Ovary (tissue), 3 donors: ENCODE results near the gene B3GALNT1.

Experiments used
- CTCF ChIP-seq, 3 donors: fragments of 450-650 bp in 2 of 3; fragments of 200-600 bp in 1 of 3; IDR thresholded peaks; one replicate each; pipeline versions ENCODE4 v1.5.1 to v1.8.0; 2016 to 2022; ENCODE audit warnings: antibody characterized with exemption in 3 of 3, mild to moderate bottlenecking in 1 of 3
- POLR2A ChIP-seq: fragments of 450-650 bp; IDR thresholded peaks from one replicate; pipeline ENCODE4 v1.6.1; 2017; ENCODE audit warnings: antibody characterized with exemption, mild to moderate bottlenecking, moderate library complexity
- donor health status: DM: no; HTN: no; CAD: no.

- TF ChIP-seq CTCF (IDR thresholded peaks at IDR 0.05) (no peak), POLR2A (no peak)
Observed at GRCh38 chr3:161051856-161052255, 53.3 kb downstream of the B3GALNT1 start.
